HepG2 (cell line): ENCODE data around the gene HINT2. TPM values are rescaled to one million over a fixed set of nuclear protein-coding genes. Genes with fewer than 3 reads are reported as not detected.

Source experiments
- FOSL2 ChIP-seq: sonication (generic); formaldehyde crosslinking; IDR thresholded peaks from 2 replicates; pipeline ENCODE4 v1.4.0; 2020; ENCODE audit warnings: missing genetic modification reagents
- GATAD2A ChIP-seq: IDR thresholded peaks from 2 replicates; pipeline ENCODE4 v1.6.1; 2016
- HMG20B ChIP-seq: conservative IDR thresholded peaks from 2 replicates; pipeline ENCODE4 v1.6.1; 2016; ENCODE audit warnings: missing genetic modification reagents, missing compliant biosample characterization
- HNRNPK ChIP-seq: fragments of 200-400 bp; formaldehyde crosslinking; IDR thresholded peaks from 2 replicates; pipeline ENCODE4 v1.6.1; 2018; ENCODE audit warnings: low read length, low read depth, moderate library complexity, mild to moderate bottlenecking; ENCODE audit not compliant: poor library complexity, severe bottlenecking
- KDM3A ChIP-seq: IDR thresholded peaks from 2 replicates; pipeline ENCODE4 v1.6.1; 2018; ENCODE audit warnings: low read depth, missing compliant biosample characterization
- RELA ChIP-seq: sonication (generic); formaldehyde crosslinking; IDR thresholded peaks from 2 replicates; pipeline ENCODE4 v1.4.0; 2020; ENCODE audit warnings: missing genetic modification reagents
- TBX3 ChIP-seq: fragments of 450-650 bp; IDR thresholded peaks from 2 replicates; pipeline ENCODE4 v1.6.1; 2017; ENCODE audit warnings: antibody characterized with exemption, mild to moderate bottlenecking, inconsistent platforms, borderline replicate concordance
- TEAD2 ChIP-seq: sonication (generic); formaldehyde crosslinking; IDR thresholded peaks from 2 replicates; pipeline ENCODE4 v1.9.0; 2021; ENCODE audit warnings: missing genetic modification reagents
- ZFP37 ChIP-seq: sonication (generic); formaldehyde crosslinking; IDR thresholded peaks from 2 replicates; pipeline ENCODE4 v1.4.0; 2020; ENCODE audit warnings: missing genetic modification reagents, borderline replicate concordance
- polyA plus RNA-seq, 8 experiments: library from polyadenylated mRNA; depleted of rRNA in 3 of 8; stranded (reverse) in 7 of 8; unstranded in 1 of 8; fragments of >200 nt; fragmentation: Illumina TruSeq in 4 of 8; extraction: Trizol in 4 of 8; gene quantifications; 2 replicates each; pipeline versions ENCODE4 v1.2.1 to v1.2.3, GENCODE V29; 2011 to 2016; ENCODE audit warnings: low read depth in 4 of 8, missing spikeins in 1 of 8, mixed read lengths in 1 of 8; ENCODE audit not compliant: insufficient read depth in 1 of 8
- total RNA-seq, 5 experiments: library from RNA; depleted of rRNA; stranded (reverse); fragments of >200 nt; fragmentation: Illumina TruSeq; extraction: Trizol; gene quantifications; 2 replicates each; pipeline ENCODE4 v1.2.3, GENCODE V29; 2016; ENCODE audit warnings: low read depth in 1 of 5
- TF ChIP-seq, protein P1 (sequence below): sonication (generic); formaldehyde crosslinking; IDR thresholded peaks from 2 replicates; pipeline ENCODE4 v1.4.0; 2020; ENCODE audit warnings: missing genetic modification reagents, borderline replicate concordance
- TF ChIP-seq, protein P2 (sequence below): IDR thresholded peaks from 2 replicates; pipeline ENCODE4 v1.6.1; 2016; ENCODE audit warnings: low read depth
- TF ChIP-seq, protein P3 (sequence below): sonication (generic); formaldehyde crosslinking; IDR thresholded peaks from 2 replicates; pipeline ENCODE4 v1.8.0; 2022; ENCODE audit warnings: low read depth, missing genetic modification reagents
- TF ChIP-seq, protein P4 (sequence below): sonication (generic); formaldehyde crosslinking; IDR thresholded peaks from 2 replicates; pipeline ENCODE4 v1.5.0; 2020; ENCODE audit warnings: mild to moderate bottlenecking, missing genetic modification reagents, moderate library complexity
- TF ChIP-seq, protein P5 (sequence below): sonication (generic); formaldehyde crosslinking; IDR thresholded peaks from 2 replicates; pipeline ENCODE4 v1.9.0; 2021; ENCODE audit warnings: missing genetic modification reagents, mild to moderate bottlenecking, borderline replicate concordance

Gene HINT2
- total and polyA plus RNA-seq, 2 of the 13 experiments (the other 11 are each of a cell fraction or from before 2014, with no cell fraction given), result 37.9 to 56.2 TPM

DNA sequence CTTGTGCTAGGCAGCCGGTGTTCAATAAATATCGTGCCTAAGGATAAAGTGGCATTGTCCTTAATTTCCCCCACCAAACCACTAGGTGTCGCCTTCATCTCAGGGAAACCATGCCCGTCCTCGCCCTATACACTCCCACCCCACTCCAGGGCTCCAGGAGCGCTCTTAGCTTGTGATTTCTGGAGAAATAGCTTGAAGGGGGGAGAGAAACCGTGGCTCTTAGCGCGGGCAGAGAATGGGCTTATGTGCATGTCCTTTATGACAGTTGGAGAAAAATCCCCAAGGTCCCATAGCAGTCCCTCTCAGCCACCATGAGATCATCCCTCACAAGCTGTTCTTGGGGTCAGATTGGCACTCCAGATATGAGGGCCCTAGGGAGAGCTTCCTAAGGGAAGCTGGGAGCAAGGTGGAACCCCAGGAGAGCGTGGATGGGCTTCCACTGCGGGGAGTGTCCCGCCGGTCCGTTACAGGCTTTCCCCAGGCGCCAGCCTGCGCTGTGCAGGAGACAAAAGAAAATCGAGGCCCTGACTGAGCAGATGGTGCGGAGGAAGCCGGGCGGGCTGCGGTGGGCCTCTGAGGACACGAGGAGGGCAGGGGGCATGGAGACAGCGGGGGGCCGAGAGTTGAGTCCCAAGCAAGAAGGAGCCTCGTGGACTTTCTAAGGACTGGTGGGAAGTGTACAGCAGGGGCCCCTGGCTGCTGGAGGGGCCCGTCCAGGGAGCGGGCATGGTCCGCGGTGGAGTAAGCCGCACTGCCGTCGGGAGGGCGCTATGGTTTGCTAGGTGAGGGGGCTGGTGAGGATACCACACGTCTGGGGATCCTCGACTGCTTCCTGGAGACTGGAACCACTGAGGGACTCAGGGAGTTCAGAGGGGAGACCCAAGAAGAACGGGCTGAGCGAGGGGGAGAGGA, 24.2 kb downstream of the HINT2 start (continued):
- TF ChIP-seq, protein P1, sequence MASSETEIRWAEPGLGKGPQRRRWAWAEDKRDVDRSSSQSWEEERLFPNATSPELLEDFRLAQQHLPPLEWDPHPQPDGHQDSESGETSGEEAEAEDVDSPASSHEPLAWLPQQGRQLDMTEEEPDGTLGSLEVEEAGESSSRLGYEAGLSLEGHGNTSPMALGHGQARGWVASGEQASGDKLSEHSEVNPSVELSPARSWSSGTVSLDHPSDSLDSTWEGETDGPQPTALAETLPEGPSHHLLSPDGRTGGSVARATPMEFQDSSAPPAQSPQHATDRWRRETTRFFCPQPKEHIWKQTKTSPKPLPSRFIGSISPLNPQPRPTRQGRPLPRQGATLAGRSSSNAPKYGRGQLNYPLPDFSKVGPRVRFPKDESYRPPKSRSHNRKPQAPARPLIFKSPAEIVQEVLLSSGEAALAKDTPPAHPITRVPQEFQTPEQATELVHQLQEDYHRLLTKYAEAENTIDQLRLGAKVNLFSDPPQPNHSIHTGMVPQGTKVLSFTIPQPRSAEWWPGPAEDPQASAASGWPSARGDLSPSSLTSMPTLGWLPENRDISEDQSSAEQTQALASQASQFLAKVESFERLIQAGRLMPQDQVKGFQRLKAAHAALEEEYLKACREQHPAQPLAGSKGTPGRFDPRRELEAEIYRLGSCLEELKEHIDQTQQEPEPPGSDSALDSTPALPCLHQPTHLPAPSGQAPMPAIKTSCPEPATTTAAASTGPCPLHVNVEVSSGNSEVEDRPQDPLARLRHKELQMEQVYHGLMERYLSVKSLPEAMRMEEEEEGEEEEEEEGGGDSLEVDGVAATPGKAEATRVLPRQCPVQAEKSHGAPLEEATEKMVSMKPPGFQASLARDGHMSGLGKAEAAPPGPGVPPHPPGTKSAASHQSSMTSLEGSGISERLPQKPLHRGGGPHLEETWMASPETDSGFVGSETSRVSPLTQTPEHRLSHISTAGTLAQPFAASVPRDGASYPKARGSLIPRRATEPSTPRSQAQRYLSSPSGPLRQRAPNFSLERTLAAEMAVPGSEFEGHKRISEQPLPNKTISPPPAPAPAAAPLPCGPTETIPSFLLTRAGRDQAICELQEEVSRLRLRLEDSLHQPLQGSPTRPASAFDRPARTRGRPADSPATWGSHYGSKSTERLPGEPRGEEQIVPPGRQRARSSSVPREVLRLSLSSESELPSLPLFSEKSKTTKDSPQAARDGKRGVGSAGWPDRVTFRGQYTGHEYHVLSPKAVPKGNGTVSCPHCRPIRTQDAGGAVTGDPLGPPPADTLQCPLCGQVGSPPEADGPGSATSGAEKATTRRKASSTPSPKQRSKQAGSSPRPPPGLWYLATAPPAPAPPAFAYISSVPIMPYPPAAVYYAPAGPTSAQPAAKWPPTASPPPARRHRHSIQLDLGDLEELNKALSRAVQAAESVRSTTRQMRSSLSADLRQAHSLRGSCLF, result no peak
- no peak for TF ChIP-seq HMG20B
- no peak for TF ChIP-seq FOSL2 (CRISPR knock-in tag)
- TF ChIP-seq KDM3A (CRISPR knock-in tag), result 0 out of 2 replicates have a peak, but pooled peaks have one; percentile 40
- TF ChIP-seq, protein P2, sequence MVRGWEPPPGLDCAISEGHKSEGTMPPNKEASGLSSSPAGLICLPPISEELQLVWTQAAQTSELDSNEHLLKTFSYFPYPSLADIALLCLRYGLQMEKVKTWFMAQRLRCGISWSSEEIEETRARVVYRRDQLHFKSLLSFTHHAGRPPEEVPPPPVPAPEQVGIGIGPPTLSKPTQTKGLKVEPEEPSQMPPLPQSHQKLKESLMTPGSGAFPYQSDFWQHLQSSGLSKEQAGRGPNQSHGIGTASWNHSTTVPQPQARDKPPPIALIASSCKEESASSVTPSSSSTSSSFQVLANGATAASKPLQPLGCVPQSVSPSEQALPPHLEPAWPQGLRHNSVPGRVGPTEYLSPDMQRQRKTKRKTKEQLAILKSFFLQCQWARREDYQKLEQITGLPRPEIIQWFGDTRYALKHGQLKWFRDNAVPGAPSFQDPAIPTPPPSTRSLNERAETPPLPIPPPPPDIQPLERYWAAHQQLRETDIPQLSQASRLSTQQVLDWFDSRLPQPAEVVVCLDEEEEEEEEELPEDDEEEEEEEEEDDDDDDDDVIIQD (CRISPR knock-in tag), result peak; percentile 61; the same call in 1 of the 2 replicates
- TF ChIP-seq HNRNPK, result no peak
- TF ChIP-seq, protein P3, sequence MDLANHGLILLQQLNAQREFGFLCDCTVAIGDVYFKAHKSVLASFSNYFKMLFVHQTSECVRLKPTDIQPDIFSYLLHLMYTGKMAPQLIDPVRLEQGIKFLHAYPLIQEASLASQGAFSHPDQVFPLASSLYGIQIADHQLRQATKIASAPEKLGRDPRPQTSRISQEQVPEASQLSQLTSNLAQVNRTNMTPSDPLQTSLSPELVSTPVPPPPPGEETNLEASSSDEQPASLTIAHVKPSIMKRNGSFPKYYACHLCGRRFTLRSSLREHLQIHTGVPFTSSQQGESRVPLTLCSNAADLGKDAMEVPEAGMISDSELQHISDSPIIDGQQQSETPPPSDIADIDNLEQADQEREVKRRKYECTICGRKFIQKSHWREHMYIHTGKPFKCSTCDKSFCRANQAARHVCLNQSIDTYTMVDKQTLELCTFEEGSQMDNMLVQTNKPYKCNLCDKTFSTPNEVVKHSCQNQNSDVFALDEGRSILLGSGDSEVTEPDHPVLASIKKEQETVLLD (CRISPR knock-in tag), result no peak
- no peak for TF ChIP-seq ZFP37 (CRISPR knock-in tag)
- TF ChIP-seq TEAD2 (CRISPR knock-in tag), result no peak
- TF ChIP-seq, protein P4, sequence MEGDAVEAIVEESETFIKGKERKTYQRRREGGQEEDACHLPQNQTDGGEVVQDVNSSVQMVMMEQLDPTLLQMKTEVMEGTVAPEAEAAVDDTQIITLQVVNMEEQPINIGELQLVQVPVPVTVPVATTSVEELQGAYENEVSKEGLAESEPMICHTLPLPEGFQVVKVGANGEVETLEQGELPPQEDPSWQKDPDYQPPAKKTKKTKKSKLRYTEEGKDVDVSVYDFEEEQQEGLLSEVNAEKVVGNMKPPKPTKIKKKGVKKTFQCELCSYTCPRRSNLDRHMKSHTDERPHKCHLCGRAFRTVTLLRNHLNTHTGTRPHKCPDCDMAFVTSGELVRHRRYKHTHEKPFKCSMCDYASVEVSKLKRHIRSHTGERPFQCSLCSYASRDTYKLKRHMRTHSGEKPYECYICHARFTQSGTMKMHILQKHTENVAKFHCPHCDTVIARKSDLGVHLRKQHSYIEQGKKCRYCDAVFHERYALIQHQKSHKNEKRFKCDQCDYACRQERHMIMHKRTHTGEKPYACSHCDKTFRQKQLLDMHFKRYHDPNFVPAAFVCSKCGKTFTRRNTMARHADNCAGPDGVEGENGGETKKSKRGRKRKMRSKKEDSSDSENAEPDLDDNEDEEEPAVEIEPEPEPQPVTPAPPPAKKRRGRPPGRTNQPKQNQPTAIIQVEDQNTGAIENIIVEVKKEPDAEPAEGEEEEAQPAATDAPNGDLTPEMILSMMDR (CRISPR knock-in tag), result peak; percentile 94
- no peak for TF ChIP-seq RELA (CRISPR knock-in tag)
- TF ChIP-seq, protein P5, sequence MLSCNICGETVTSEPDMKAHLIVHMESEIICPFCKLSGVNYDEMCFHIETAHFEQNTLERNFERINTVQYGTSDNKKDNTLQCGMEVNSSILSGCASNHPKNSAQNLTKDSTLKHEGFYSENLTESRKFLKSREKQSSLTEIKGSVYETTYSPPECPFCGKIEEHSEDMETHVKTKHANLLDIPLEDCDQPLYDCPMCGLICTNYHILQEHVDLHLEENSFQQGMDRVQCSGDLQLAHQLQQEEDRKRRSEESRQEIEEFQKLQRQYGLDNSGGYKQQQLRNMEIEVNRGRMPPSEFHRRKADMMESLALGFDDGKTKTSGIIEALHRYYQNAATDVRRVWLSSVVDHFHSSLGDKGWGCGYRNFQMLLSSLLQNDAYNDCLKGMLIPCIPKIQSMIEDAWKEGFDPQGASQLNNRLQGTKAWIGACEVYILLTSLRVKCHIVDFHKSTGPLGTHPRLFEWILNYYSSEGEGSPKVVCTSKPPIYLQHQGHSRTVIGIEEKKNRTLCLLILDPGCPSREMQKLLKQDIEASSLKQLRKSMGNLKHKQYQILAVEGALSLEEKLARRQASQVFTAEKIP (CRISPR knock-in tag), result no peak
- TF ChIP-seq TBX3, result no peak
- TF ChIP-seq GATAD2A, result 0 out of 2 replicates have a peak, but pooled peaks have one; percentile 17
